ENCODE data around the gene CTRL. TPM values are rescaled to one million over a fixed set of nuclear protein-coding genes. Genes with fewer than 3 reads are reported as not detected.

CTRL gene
- under 1 TPM in 1 of 4 donors, not detected in 3; 0.27 TPM for total RNA-seq

DNA sequence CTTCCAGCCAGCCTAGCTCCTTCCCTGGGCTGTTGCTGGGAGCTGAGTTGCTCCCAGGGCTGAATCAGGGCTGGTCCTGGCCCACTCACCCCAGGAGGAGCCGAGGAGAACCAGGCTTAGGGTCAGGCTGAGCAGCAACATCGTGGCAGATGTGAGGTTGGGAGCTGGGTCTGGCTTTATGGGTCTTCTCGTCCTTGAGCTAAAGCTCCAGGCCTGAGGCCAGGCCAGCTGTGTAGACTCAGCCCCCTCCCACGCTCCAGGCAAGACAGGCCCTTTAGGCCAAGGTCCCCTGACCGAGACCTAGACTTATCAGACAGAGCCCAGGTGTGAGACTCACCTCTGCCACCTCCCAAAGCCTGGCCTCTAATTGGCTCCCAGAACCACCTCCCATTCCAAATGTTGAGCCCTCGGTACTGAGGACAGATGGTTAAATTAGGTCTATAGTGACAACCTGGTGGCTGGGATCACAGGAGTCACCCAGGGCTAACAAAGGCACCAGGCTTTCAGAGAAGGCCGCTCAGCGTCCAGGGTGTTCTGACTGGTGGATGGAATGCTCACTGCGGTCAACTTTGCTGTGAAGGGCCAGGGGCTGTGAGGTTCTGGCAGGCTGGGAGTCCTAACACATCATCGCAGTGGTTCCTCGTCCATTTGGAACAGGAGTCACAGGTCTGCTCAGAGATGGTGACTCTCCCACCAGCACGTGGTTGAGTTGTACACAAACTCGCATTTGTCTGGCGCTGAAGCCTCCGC lies at the start of gene CTRL:
Gene CTRL (minus strand): TSS at position 151 of the 750 bp plus-strand sequence. CDS start 10 bp downstream, at position 141.
- TF ChIP-seq, protein P1, sequence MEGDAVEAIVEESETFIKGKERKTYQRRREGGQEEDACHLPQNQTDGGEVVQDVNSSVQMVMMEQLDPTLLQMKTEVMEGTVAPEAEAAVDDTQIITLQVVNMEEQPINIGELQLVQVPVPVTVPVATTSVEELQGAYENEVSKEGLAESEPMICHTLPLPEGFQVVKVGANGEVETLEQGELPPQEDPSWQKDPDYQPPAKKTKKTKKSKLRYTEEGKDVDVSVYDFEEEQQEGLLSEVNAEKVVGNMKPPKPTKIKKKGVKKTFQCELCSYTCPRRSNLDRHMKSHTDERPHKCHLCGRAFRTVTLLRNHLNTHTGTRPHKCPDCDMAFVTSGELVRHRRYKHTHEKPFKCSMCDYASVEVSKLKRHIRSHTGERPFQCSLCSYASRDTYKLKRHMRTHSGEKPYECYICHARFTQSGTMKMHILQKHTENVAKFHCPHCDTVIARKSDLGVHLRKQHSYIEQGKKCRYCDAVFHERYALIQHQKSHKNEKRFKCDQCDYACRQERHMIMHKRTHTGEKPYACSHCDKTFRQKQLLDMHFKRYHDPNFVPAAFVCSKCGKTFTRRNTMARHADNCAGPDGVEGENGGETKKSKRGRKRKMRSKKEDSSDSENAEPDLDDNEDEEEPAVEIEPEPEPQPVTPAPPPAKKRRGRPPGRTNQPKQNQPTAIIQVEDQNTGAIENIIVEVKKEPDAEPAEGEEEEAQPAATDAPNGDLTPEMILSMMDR (IDR thresholded peaks at IDR 0.05 in 4 of 5, conservative IDR thresholded peaks at IDR 0.05 in 1 of 5) = no peak
- TF ChIP-seq POLR2A (IDR thresholded peaks at IDR 0.05) = no peak
- intact Hi-C loops (cut with DNase I; ENCODE audit: low total_unique reads) (loop anchor here (10.0 kb wide), 1 partner anchor 377 kb away; no protein-coding TSS in a partner anchor), in situ Hi-C loops (cut with MboI; ENCODE audit: low sequenced_read_pairs in 4 of 4) (loop anchor here in 1 of 4 donors (10.0 kb wide), 1 partner anchor 47 kb away; the partner anchor contains the start of gene NRN1L)
- Histone ChIP-seq H3K4me3 (no peak within 1 kb of the TSS), H3K36me3 (peaks cover 0 to 10% of the 10 kb centered on the region in 2 donors), H3K9me3 (no peaks in the 10 kb centered on the region), H3K4me1 (peaks cover 17 to 24% of the 10 kb centered on the region in 2 donors), H3K27ac (no peak within 1 kb of the TSS), H3K27me3 (no peaks in the 10 kb centered on the region)
- ATAC-seq (no peak), DNase-seq (no peak)

DNA sequence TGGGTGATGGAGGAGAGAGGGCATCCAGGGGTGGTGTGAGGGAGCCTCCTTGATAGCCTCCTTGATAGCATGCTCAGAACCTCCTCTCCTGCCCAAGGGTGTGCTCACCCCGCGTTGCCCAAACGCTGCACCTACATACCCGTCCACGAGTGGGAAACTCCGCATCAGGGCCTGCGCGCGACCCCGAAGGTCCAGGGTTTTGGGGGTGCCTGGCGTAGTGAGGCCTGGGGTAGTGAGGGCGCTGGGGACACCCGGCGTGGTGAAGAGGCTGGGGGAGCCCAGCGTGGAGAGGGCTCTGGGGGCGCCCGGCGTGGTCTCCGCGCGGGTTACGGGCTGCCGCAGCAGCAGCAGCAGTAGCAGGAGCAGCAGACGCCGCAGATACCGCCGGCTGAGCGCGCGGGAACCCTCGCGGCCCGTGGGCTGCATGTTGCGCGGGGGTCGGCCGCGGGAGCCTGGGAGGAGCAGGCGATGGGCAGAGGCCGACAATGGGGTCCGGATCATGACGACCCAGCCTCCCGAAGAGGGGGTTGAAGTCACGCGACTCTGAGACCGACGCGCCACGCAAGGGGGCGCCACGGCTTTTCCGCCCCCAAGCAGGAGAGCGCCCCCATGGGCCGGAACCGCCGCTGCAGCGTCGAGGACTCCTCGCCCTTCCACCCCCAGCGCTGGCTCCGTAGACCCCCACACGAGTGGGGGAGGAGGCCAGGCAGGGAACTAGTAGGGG lies 48.5 kb upstream of the CTRL start, which contains the start of gene DPEP3:
Gene DPEP3 (minus strand): TSS at position 545 of the 724 bp plus-strand sequence. CDS start 119 bp downstream, at position 426.
- DNase-seq = no peak
- in situ Hi-C loops (cut with MboI; ENCODE audit: low sequenced_read_pairs in 4 of 4) = no loop called here
- intact Hi-C loops (cut with DNase I; ENCODE audit: low total_unique reads) = no loop called here
- Histone ChIP-seq H3K4me1 (peaks cover 11 to 18% of the 10 kb centered on the region in 2 donors), H3K9me3 (no peaks in the 10 kb centered on the region), H3K4me3 (no peak within 1 kb of the TSS), H3K27ac (no peak within 1 kb of the TSS), H3K36me3 (no peaks in the 10 kb centered on the region), H3K27me3 (no peaks in the 10 kb centered on the region)
- ATAC-seq = no peak
- TF ChIP-seq POLR2A (IDR thresholded peaks at IDR 0.05) = no peak
- TF ChIP-seq, protein P1 (IDR thresholded peaks at IDR 0.05 in 4 of 5, conservative IDR thresholded peaks at IDR 0.05 in 1 of 5) = peak in 1 of 5 experiments; percentile 16

DNA sequence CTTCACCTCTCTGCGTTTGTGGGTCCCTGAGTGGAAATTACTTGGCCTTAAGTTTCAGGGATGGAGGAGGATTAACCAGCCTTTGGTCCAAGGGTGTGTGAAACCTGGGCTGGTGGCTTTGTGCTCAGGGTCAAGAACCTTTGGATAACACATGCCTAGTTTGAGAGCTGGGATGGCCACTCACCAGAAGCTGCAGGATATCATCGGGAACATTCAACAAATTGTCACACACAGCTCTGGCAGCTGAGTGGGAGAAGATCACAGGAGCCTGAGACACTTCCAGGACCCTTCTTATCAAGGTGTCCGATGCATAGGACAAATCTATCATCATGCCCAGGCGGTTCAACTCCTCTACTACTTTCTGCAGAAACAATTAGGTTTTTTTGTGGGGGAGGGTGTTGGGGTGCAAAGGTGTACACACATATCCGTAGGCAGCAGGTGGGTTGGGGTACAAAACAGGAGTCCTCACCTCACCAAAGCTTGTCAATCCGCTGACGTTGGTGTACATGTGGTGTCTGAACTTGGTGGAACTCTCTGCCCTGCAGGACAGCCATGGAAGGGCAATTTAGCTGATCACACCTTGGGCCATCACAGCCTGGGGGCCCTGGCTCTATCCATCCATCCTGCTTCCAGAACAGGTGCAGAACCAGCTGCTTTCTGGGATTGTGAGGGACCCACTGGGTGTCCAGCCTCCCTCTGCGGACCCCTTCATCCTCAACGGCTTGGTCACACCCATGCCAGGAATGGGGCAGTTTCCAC lies 46.0 kb upstream of the CTRL start:
- H3K9me3 ChIP-seq = no peaks in the 10 kb centered on the region
- no peaks in the 10 kb centered on the region for H3K4me1 ChIP-seq
- intact Hi-C loops (cut with DNase I; ENCODE audit: low total_unique reads) (no loop called here), in situ Hi-C loops (cut with MboI; ENCODE audit: low sequenced_read_pairs in 4 of 4) (no loop called here)
- no peaks in the 10 kb centered on the region for H3K36me3 ChIP-seq
- ATAC-seq = no peak
- no peaks in the 10 kb centered on the region for H3K27me3 ChIP-seq
- H3K27ac ChIP-seq = no peak overlapping the region
- H3K4me3 ChIP-seq = no peak overlapping the region
- DNase-seq = no peak
- TF ChIP-seq, protein P1 (IDR thresholded peaks at IDR 0.05 in 4 of 5, conservative IDR thresholded peaks at IDR 0.05 in 1 of 5) = no peak
- no peak for TF ChIP-seq POLR2A (IDR thresholded peaks at IDR 0.05)

DNA sequence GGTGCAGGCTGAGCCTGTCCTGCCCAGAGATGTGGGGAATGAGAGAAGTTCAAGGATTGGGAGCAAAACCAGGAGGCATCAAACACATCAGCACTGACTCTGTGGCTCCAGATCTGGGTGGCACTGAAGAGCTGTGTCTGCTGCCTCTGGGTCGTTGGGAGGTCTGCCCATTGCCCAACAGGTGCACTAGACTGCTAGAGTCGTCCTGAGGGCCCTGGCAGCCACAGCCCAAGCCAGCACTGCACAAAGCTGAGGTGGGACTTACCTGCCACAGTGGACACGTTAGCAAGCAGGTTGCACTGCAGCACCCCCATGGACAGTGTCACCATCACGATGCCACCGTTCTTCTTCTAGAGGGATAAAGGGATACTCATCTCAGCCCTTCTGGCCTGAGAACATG lies 45.3 kb upstream of the CTRL start:
- DNase-seq (no peak), ATAC-seq (no peak)
- Histone ChIP-seq H3K27ac (no peak overlapping the region), H3K27me3 (no peaks in the 10 kb centered on the region), H3K9me3 (no peaks in the 10 kb centered on the region), H3K4me1 (no peaks in the 10 kb centered on the region), H3K4me3 (no peak overlapping the region), H3K36me3 (no peaks in the 10 kb centered on the region)
- TF ChIP-seq, protein P1 (IDR thresholded peaks at IDR 0.05 in 4 of 5, conservative IDR thresholded peaks at IDR 0.05 in 1 of 5) = no peak
- no peak for TF ChIP-seq POLR2A (IDR thresholded peaks at IDR 0.05)
- in situ Hi-C loops (cut with MboI; ENCODE audit: low sequenced_read_pairs in 4 of 4) = no loop called here
- intact Hi-C loops (cut with DNase I; ENCODE audit: low total_unique reads) = no loop called here
